Prostate gland (tissue), 2 donors: ENCODE data around the gene FBN2.

ENCODE experiments used
- CTCF ChIP-seq, 4 experiments: fragments of 200-600 bp in 2 of 4; fragments of 450-650 bp in 2 of 4; sonication (generic) in 2 of 4; IDR thresholded peaks; 1 replicate in 3 of 4; 2 replicates in 1 of 4; pipeline ENCODE4 v1.5.1; 2016 to 2019; ENCODE audit warnings: antibody characterized with exemption in 4 of 4, mild to moderate bottlenecking in 2 of 4, moderate library complexity in 2 of 4
- POLR2A ChIP-seq: fragments of 450-650 bp; IDR thresholded peaks from one replicate; pipeline ENCODE4 v1.6.1; 2016; ENCODE audit warnings: antibody characterized with exemption, mild to moderate bottlenecking
- POLR2AphosphoS5 ChIP-seq: sonication (generic); formaldehyde crosslinking; IDR thresholded peaks from one replicate; pipeline ENCODE4 v1.6.1; 2017; ENCODE audit warnings: antibody characterized with exemption

- TF ChIP-seq CTCF (IDR thresholded peaks at IDR 0.05): no peak
- TF ChIP-seq POLR2A: no peak
- TF ChIP-seq POLR2AphosphoS5: no peak
Observed at GRCh38 chr5:128549496-128549895, 11.5 kb upstream of the FBN2 start.
